HCT116 (cell line): ENCODE measurements around the gene OR1L6. TPM values are rescaled to one million over a fixed set of nuclear protein-coding genes. Genes with fewer than 3 reads are reported as not detected.

Source experiments
- ATAC-seq: fragments of 200-7000 bp; cut with Tn5 transposase; 2 replicates; pipeline ENCODE4 v1.9.1; 2020; ENCODE audit warnings: mild to moderate bottlenecking, moderate library complexity
- BruUV-seq: library from RNA; stranded (reverse); fragments of 400-500 nt; replicated peaks from 2 replicates; lab custom pipeline; 2021; lab: Mats Ljungman, UMichigan
- CTCF ChIA-PET: fragments of 300-600 bp; sonication (Branson Sonifier 250); formaldehyde crosslinking; loops from one replicate; lab custom pipeline; 2021; ENCODE audit warnings: antibody characterized with exemption; lab: Charles Lee
- POLR2A ChIA-PET: fragments of 300-600, 350-600 bp; sonication (Branson Sonifier 250); formaldehyde crosslinking; loops from one replicate; lab custom pipeline; 2021; ENCODE audit warnings: antibody characterized with exemption; lab: Charles Lee
- RAD21 ChIA-PET, 2 experiments: fragments of 300-600 bp; sonication (Branson Sonifier 250); formaldehyde crosslinking; loops; one replicate each; lab custom pipeline; 2023; ENCODE audit warnings: low total read pairs in 2 of 2; ENCODE audit not compliant: uncharacterized antibody in 2 of 2, unreplicated experiment in 2 of 2, low non-redundant PET in 1 of 2; lab: Charles Lee
- DNase-seq: peaks from one replicate; pipeline ENCODE4 v3.0.0-alpha.2; 2010; ENCODE audit warnings: low read depth, low spot score
- H2AFZ ChIP-seq: fragments of 200-600 bp; shearing (Covaris generic), sonication (generic); 2 replicates; pipeline ENCODE4 v1.6.1; 2017; ENCODE audit warnings: low read depth, mixed run types, mixed read lengths, antibody characterized with exemption, low read length; ENCODE audit not compliant: poor library complexity, severe bottlenecking
- H3K27ac ChIP-seq: 2 replicates; pipeline ENCODE4 v1.5.1; 2012; ENCODE audit warnings: low read depth, low read length
- H3K27me3 ChIP-seq: fragments of 200-600 bp; sonication (generic); 2 replicates; pipeline ENCODE4 v1.6.1; 2016; ENCODE audit warnings: mixed run types, low read length, mixed read lengths; ENCODE audit not compliant: insufficient read depth
- H3K36me3 ChIP-seq, 2 experiments: fragments of 200-500 bp in 1 of 2; fragments of 200-600 bp in 1 of 2; sonication (Bioruptor generic) in 1 of 2; sonication (generic) in 1 of 2; 2 replicates each; pipeline versions ENCODE4 v1.5.1 to v1.6.1; 2014 to 2016; ENCODE audit warnings: low read length in 2 of 2, inconsistent platforms in 1 of 2, mixed read lengths in 1 of 2, mixed run types in 1 of 2; ENCODE audit not compliant: insufficient read depth in 2 of 2, control insufficient read depth in 1 of 2
- H3K4me1 ChIP-seq, 2 experiments: fragments of 200-600 bp in 1 of 2; sonication (generic) in 1 of 2; 2 replicates each; pipeline versions ENCODE4 v1.5.1 to v1.6.1; 2012 to 2017; ENCODE audit warnings: low read length in 2 of 2, inconsistent platforms in 1 of 2, mild to moderate bottlenecking in 1 of 2, mixed read lengths in 1 of 2, mixed run types in 1 of 2, moderate library complexity in 1 of 2; ENCODE audit not compliant: insufficient read depth in 2 of 2, control insufficient read depth in 1 of 2
- H3K4me2 ChIP-seq: fragments of 200-600 bp; sonication (generic); 2 replicates; pipeline ENCODE4 v1.6.1; 2017; ENCODE audit warnings: mixed run types, low read length, mixed read lengths
- H3K4me3 ChIP-seq, 2 experiments: fragments of 200-600 bp in 1 of 2; sonication (generic) in 1 of 2; replicated peaks in 1 of 2; 2 replicates each; pipeline ENCODE4 v1.5.1; 2011 to 2016; ENCODE audit warnings: low read length in 2 of 2, control low read depth in 1 of 2, low read depth in 1 of 2, mild to moderate bottlenecking in 1 of 2, mixed read lengths in 1 of 2, mixed run types in 1 of 2
- H3K79me2 ChIP-seq: fragments of 200-600 bp; sonication (generic); 2 replicates; pipeline ENCODE4 v1.6.1; 2017; ENCODE audit warnings: mild to moderate bottlenecking, mixed run types, low read length, moderate library complexity, mixed read lengths; ENCODE audit not compliant: insufficient read depth
- H3K9ac ChIP-seq: fragments of 200-600 bp; sonication (generic); 2 replicates; pipeline ENCODE4 v1.6.1; 2016; ENCODE audit warnings: low read length, mixed read lengths
- H3K9me2 ChIP-seq: fragments of 200-600 bp; sonication (generic), shearing (Covaris generic); 2 replicates; pipeline ENCODE4 v1.6.1; 2017; ENCODE audit warnings: mixed run types, mild to moderate bottlenecking, moderate library complexity; ENCODE audit not compliant: insufficient read depth
- H3K9me3 ChIP-seq, 2 experiments: fragments of 200-500 bp in 1 of 2; fragments of 200-600 bp in 1 of 2; sonication (Bioruptor generic) in 1 of 2; sonication (generic) in 1 of 2; 2 replicates each; pipeline ENCODE4 v1.6.1; 2014 to 2017; ENCODE audit warnings: low read length in 2 of 2, mixed read lengths in 2 of 2, inconsistent platforms in 1 of 2, low read depth in 1 of 2, mild to moderate bottlenecking in 1 of 2, mixed run types in 1 of 2, moderate library complexity in 1 of 2; ENCODE audit not compliant: control insufficient read depth in 1 of 2, insufficient read depth in 1 of 2
- H4K20me1 ChIP-seq: fragments of 200-600 bp; sonication (generic), shearing (Covaris generic); 2 replicates; pipeline ENCODE4 v1.6.1; 2017; ENCODE audit warnings: mixed run types, mild to moderate bottlenecking, moderate library complexity; ENCODE audit not compliant: insufficient read depth
- ATF3 ChIP-seq: IDR thresholded peaks from 2 replicates; pipeline ENCODE4 v1.6.1; 2012
- CTCF ChIP-seq, 3 experiments: fragments of 200-600 bp in 1 of 3; sonication (generic) in 1 of 3; IDR thresholded peaks in 2 of 3; conservative IDR thresholded peaks in 1 of 3; 2 replicates each; pipeline ENCODE4 v1.5.1; 2012 to 2017; ENCODE audit warnings: low read depth in 2 of 3, low read length in 2 of 3, antibody characterized with exemption in 1 of 3, borderline replicate concordance in 1 of 3, control low read depth in 1 of 3, mild to moderate bottlenecking in 1 of 3, mixed read lengths in 1 of 3, mixed run types in 1 of 3, moderate library complexity in 1 of 3; ENCODE audit not compliant: insufficient read depth in 1 of 3
- EGR1 ChIP-seq: IDR thresholded peaks from 2 replicates; pipeline ENCODE4 v1.6.1; 2012; ENCODE audit warnings: low read depth
- ELF1 ChIP-seq: IDR thresholded peaks from 2 replicates; pipeline ENCODE4 v1.6.1; 2012; ENCODE audit warnings: low read depth, borderline replicate concordance
- EZH2phosphoT487 ChIP-seq: fragments of 200-600 bp; IDR thresholded peaks from 2 replicates; pipeline ENCODE4 v1.6.1; 2018; ENCODE audit warnings: antibody characterized with exemption, borderline replicate concordance
- FOSL1 ChIP-seq: IDR thresholded peaks from 2 replicates; pipeline ENCODE4 v1.6.1; 2012; ENCODE audit warnings: low read depth
- JUND ChIP-seq: IDR thresholded peaks from 2 replicates; pipeline ENCODE4 v1.6.1; 2012
- MAX ChIP-seq: IDR thresholded peaks from 2 replicates; pipeline ENCODE4 v1.6.1; 2012
- POLR2A ChIP-seq: IDR thresholded peaks from 2 replicates; pipeline ENCODE4 v1.7.0; 2011; ENCODE audit warnings: borderline replicate concordance; ENCODE audit not compliant: insufficient read depth, insufficient read length; ENCODE audit errors: extremely low read depth
- RAD21 ChIP-seq: IDR thresholded peaks from 2 replicates; pipeline ENCODE4 v1.6.1; 2012; ENCODE audit warnings: low read depth, mild to moderate bottlenecking
- REST ChIP-seq: IDR thresholded peaks from 2 replicates; pipeline ENCODE4 v1.6.1; 2012; ENCODE audit warnings: low read depth
- ZFX ChIP-seq: fragments of 450-650 bp; IDR thresholded peaks from 2 replicates; pipeline ENCODE4 v1.6.1; 2017
- ZNF274 ChIP-seq: fragments of 200-500 bp; sonication (Bioruptor generic); IDR thresholded peaks from 2 replicates; pipeline ENCODE4 v1.6.1; 2014; ENCODE audit warnings: mild to moderate bottlenecking, low read depth, low read length, inconsistent platforms
- intact Hi-C: fragments of 100-400 bp; cut with micrococcal nuclease; formaldehyde crosslinking; loops from 2 replicates; pipeline ENCODE4 v1.10.0; 2022
- total RNA-seq: library from RNA; stranded (reverse); gene quantifications from one replicate; pipeline ENCODE4 v1.2.1, GENCODE V29; 2021; ENCODE audit not compliant: unreplicated experiment

The OR1L6 gene
- total RNA-seq, 1 experiment from 2014 or later, result not detected

GRCh38 chr9:122779181-122779580 is 37.1 kb downstream of the OR1L6 start:
- H3K9me2 ChIP-seq, result no peaks in the 10 kb centered on the region
- H3K4me3 ChIP-seq, result no peak overlapping the region
- POLR2A ChIA-PET, result no interaction called here
- intact Hi-C loops, result no loop called here
- no peak overlapping the region for H2AFZ ChIP-seq
- no peak for TF ChIP-seq EGR1
- TF ChIP-seq ZFX, result no peak
- no peak for TF ChIP-seq MAX
- TF ChIP-seq ZNF274, result no peak
- TF ChIP-seq JUND, result no peak
- no peak for TF ChIP-seq RAD21
- TF ChIP-seq POLR2A, result no peak
- TF ChIP-seq ELF1, result no peak
- no peak for TF ChIP-seq ATF3
- no peak for TF ChIP-seq FOSL1
- no peak for TF ChIP-seq CTCF (IDR thresholded peaks at IDR 0.05 in 2 of 3, conservative IDR thresholded peaks at IDR 0.05 in 1 of 3; ENCODE audit: borderline replicate concordance in 1 of 3, insufficient read depth in 1 of 3, low read depth in 2 of 3, low read length in 2 of 3)
- no peak for TF ChIP-seq REST
- no peak for TF ChIP-seq EZH2phosphoT487
- no peak overlapping the region for H3K9ac ChIP-seq
- H3K36me3 ChIP-seq, result no peaks in the 10 kb centered on the region
- RAD21 ChIA-PET, result no interaction called here
- no peaks in the 10 kb centered on the region for H3K27me3 ChIP-seq
- DNase-seq, result no peak
- no TSS peak for BruUV-seq
- H3K9me3 ChIP-seq, result no peaks in the 10 kb centered on the region
- no peaks in the 10 kb centered on the region for H3K79me2 ChIP-seq
- CTCF ChIA-PET, result interaction anchor here (1.6 kb wide), 1 partner anchor 281 kb away, joined by 4 read pairs; no protein-coding TSS in a partner anchor
- H3K4me1 ChIP-seq, result peaks cover 0 to 17% of the 10 kb centered on the region in 2 experiments; a peak in 2 of 4 replicates
- H4K20me1 ChIP-seq, result no peaks in the 10 kb centered on the region
- no peak overlapping the region for H3K4me2 ChIP-seq
- no peak for ATAC-seq
- H3K27ac ChIP-seq, result no peak overlapping the region
